H1 (cell line): Measurements from ENCODE around the gene CIC. TPM values are rescaled to one million over a fixed set of nuclear protein-coding genes. Genes with fewer than 3 reads are reported as not detected.
A peak's percentile ranks its signal among the peaks of the same experiment; 100 is the strongest.

ENCODE experiments used
- CTCF ChIA-PET: fragments of 300-600 bp; sonication (Branson Sonifier 250); formaldehyde crosslinking; loops from one replicate; lab custom pipeline; 2021; ENCODE audit not compliant: partially characterized antibody; lab: Charles Lee
- POLR2A ChIA-PET: fragments of 300-600 bp; sonication (Branson Sonifier 250); formaldehyde crosslinking; loops from one replicate; lab custom pipeline; 2021; ENCODE audit warnings: inconsistent platforms; ENCODE audit not compliant: partially characterized antibody; lab: Charles Lee
- DNase-seq, 2 experiments: peaks; one replicate each; pipeline versions ENCODE4 v3.0.0 to v3.0.0-alpha.2; 2010 to 2022; ENCODE audit warnings: low spot score in 2 of 2, low read depth in 1 of 2, mixed read lengths in 1 of 2
- FAIRE-seq: peaks from 2 replicates; lab custom pipeline; 2011; peaks lifted over from hg19 to GRCh38; lab: Jason Lieb, UNC
- H2AFZ ChIP-seq: 2 replicates; pipeline ENCODE4 v1.8.1; 2012; ENCODE audit warnings: low read length, inconsistent platforms
- H2AK5ac ChIP-seq: 2 replicates; pipeline ENCODE4 v1.6.1; 2013; ENCODE audit warnings: low read depth, low read length
- H2BK120ac ChIP-seq: replicated peaks from 2 replicates; pipeline ENCODE3; 2013; ENCODE audit warnings: low read depth, low read length, inconsistent platforms
- H2BK12ac ChIP-seq: 2 replicates; pipeline ENCODE4 v1.6.1; 2013; ENCODE audit warnings: low read depth, low read length
- H2BK15ac ChIP-seq: 2 replicates; pipeline ENCODE4 v1.6.1; 2013; ENCODE audit warnings: low read length
- H2BK20ac ChIP-seq: 2 replicates; pipeline ENCODE4 v1.6.1; 2013; ENCODE audit warnings: low read length
- H2BK5ac ChIP-seq: 2 replicates; pipeline ENCODE4 v1.6.1; 2013; ENCODE audit warnings: low read depth, low read length
- H3K14ac ChIP-seq: 2 replicates; pipeline ENCODE4 v1.6.1; 2013; ENCODE audit warnings: inconsistent platforms; ENCODE audit not compliant: insufficient read length
- H3K18ac ChIP-seq: 2 replicates; pipeline ENCODE4 v1.6.1; 2013; ENCODE audit warnings: low read length; ENCODE audit errors: extremely low read depth
- H3K23ac ChIP-seq: 2 replicates; pipeline ENCODE4 v1.6.1; 2013; ENCODE audit warnings: inconsistent platforms; ENCODE audit not compliant: insufficient read length
- H3K23me2 ChIP-seq: 2 replicates; pipeline ENCODE4 v1.6.1; 2013; ENCODE audit warnings: low read depth, low read length
- H3K27ac ChIP-seq: 2 replicates; pipeline ENCODE4 v1.6.1; 2011; ENCODE audit warnings: low read depth, low read length, inconsistent platforms
- H3K27me3 ChIP-seq, 4 experiments: replicated peaks in 1 of 4; 1 replicate in 1 of 4; 2 replicates in 3 of 4; pipeline versions ENCODE4 v1.6.1 to v1.8.1; 2011 to 2013; ENCODE audit warnings: low read length in 3 of 4, mild to moderate bottlenecking in 3 of 4, inconsistent platforms in 2 of 4, mixed read lengths in 2 of 4, moderate library complexity in 1 of 4; ENCODE audit not compliant: control insufficient read depth in 3 of 4, insufficient read depth in 3 of 4; ENCODE audit errors: extremely low read depth in 1 of 4
- H3K36me3 ChIP-seq, 4 experiments: 2 replicates each; pipeline versions ENCODE4 v1.6.1 to v1.8.1; 2011 to 2013; ENCODE audit warnings: mild to moderate bottlenecking in 4 of 4, low read length in 3 of 4, moderate library complexity in 2 of 4, control low read depth in 1 of 4, inconsistent platforms in 1 of 4; ENCODE audit not compliant: insufficient read depth in 4 of 4, control insufficient read depth in 2 of 4
- H3K4ac ChIP-seq: replicated peaks from 2 replicates; pipeline ENCODE3; 2013; ENCODE audit warnings: low read length, low read depth, mixed read lengths, inconsistent platforms; ENCODE audit not compliant: insufficient read length
- H3K4me1 ChIP-seq, 4 experiments: replicated peaks in 1 of 4; 1 replicate in 1 of 4; 2 replicates in 3 of 4; pipeline versions ENCODE4 v1.6.1 to v1.8.1; 2011 to 2013; ENCODE audit warnings: low read length in 3 of 4, inconsistent platforms in 2 of 4, mixed read lengths in 1 of 4; ENCODE audit not compliant: insufficient read depth in 4 of 4, control insufficient read depth in 3 of 4
- H3K4me2 ChIP-seq, 2 experiments: 2 replicates each; pipeline versions ENCODE4 v1.6.1 to v1.8.1; 2011 to 2013; ENCODE audit warnings: low read depth in 2 of 2, low read length in 2 of 2, control low read depth in 1 of 2, inconsistent platforms in 1 of 2, mild to moderate bottlenecking in 1 of 2; ENCODE audit not compliant: insufficient read depth in 1 of 2
- H3K4me3 ChIP-seq, 4 experiments: fragments of 200-600, 300-600 bp in 1 of 4; sonication (generic), shearing (Covaris generic), sonication (Bioruptor Twin) in 1 of 4; 2 replicates each; pipeline versions ENCODE4 v1.5.1 to v1.8.1; 2011 to 2016; ENCODE audit warnings: low read length in 4 of 4, low read depth in 3 of 4, control low read depth in 2 of 4, inconsistent platforms in 2 of 4, mild to moderate bottlenecking in 2 of 4, mixed read lengths in 1 of 4, moderate library complexity in 1 of 4; ENCODE audit not compliant: insufficient read depth in 2 of 4; ENCODE audit errors: extremely low read depth in 1 of 4
- H3K56ac ChIP-seq: replicated peaks from 2 replicates; pipeline ENCODE3; 2013; ENCODE audit warnings: low read depth, mild to moderate bottlenecking, mixed read lengths, low read length, inconsistent platforms; ENCODE audit not compliant: insufficient read length
- H3K79me1 ChIP-seq: 2 replicates; pipeline ENCODE4 v1.6.1; 2013; ENCODE audit warnings: low read depth, low read length, control low read depth
- H3K79me2 ChIP-seq, 2 experiments: 2 replicates each; pipeline versions ENCODE4 v1.6.1 to v1.8.1; 2012 to 2013; ENCODE audit warnings: low read length in 2 of 2, mild to moderate bottlenecking in 2 of 2, inconsistent platforms in 1 of 2; ENCODE audit not compliant: insufficient read depth in 2 of 2, control insufficient read depth in 1 of 2
- H3K9ac ChIP-seq, 4 experiments: replicated peaks in 1 of 4; 1 replicate in 1 of 4; 2 replicates in 3 of 4; pipeline versions ENCODE4 v1.6.1 to v1.8.1; 2011 to 2013; ENCODE audit warnings: low read depth in 3 of 4, low read length in 3 of 4, control low read depth in 2 of 4, mild to moderate bottlenecking in 2 of 4, moderate library complexity in 2 of 4, inconsistent platforms in 1 of 4; ENCODE audit errors: extremely low read depth in 1 of 4
- H3K9me3 ChIP-seq, 2 experiments: 2 replicates each; pipeline versions ENCODE4 v1.6.1 to v1.8.1; 2012 to 2013; ENCODE audit warnings: mild to moderate bottlenecking in 2 of 2, moderate library complexity in 2 of 2, control low read depth in 1 of 2, inconsistent platforms in 1 of 2, low read depth in 1 of 2, low read length in 1 of 2, mixed read lengths in 1 of 2; ENCODE audit not compliant: insufficient read depth in 2 of 2
- H4K20me1 ChIP-seq, 2 experiments: replicated peaks in 1 of 2; 2 replicates each; pipeline versions ENCODE3 to v1.8.1; 2011 to 2013; ENCODE audit warnings: inconsistent platforms in 2 of 2, low read length in 2 of 2, mild to moderate bottlenecking in 1 of 2; ENCODE audit not compliant: insufficient read depth in 2 of 2, control insufficient read depth in 1 of 2
- H4K5ac ChIP-seq: 2 replicates; pipeline ENCODE4 v1.6.1; 2013; ENCODE audit warnings: low read length, low read depth, mixed read lengths, inconsistent platforms; ENCODE audit not compliant: insufficient read length
- H4K8ac ChIP-seq: 2 replicates; pipeline ENCODE4 v1.8.0; 2013; ENCODE audit warnings: mild to moderate bottlenecking, moderate library complexity, low read length, inconsistent platforms; ENCODE audit not compliant: insufficient read depth; ENCODE audit errors: extremely low read depth
- H4K91ac ChIP-seq: replicated peaks from 2 replicates; pipeline ENCODE3; 2013; ENCODE audit warnings: low read length, mixed read lengths, inconsistent platforms; ENCODE audit not compliant: insufficient read length
- BACH1 ChIP-seq: IDR thresholded peaks from 2 replicates; pipeline ENCODE4 v1.6.1; 2012; ENCODE audit warnings: low read length, improper control_type of control experiment
- BRCA1 ChIP-seq: IDR thresholded peaks from 2 replicates; pipeline ENCODE4 v1.6.1; 2012; ENCODE audit warnings: low read depth, low read length, improper control_type of control experiment
- CBX8 ChIP-seq: fragments of 300-800, 300-1000 bp; sonication (generic); IDR thresholded peaks from 2 replicates; pipeline ENCODE4 v1.7.1; 2016; ENCODE audit warnings: low read depth, low read length, borderline replicate concordance
- EGR1 ChIP-seq: IDR thresholded peaks from 2 replicates; pipeline ENCODE4 v1.6.1; 2011; ENCODE audit warnings: low read depth, low read length, borderline replicate concordance
- GABPA ChIP-seq: IDR thresholded peaks from 2 replicates; pipeline ENCODE4 v1.6.1; 2011; ENCODE audit warnings: mild to moderate bottlenecking, low read length, moderate library complexity, borderline replicate concordance; ENCODE audit not compliant: insufficient read depth
- JUN ChIP-seq: IDR thresholded peaks from 2 replicates; pipeline ENCODE4 v1.6.1; 2011; ENCODE audit warnings: low read depth, mild to moderate bottlenecking, improper control_type of control experiment, low read length
- KDM5A ChIP-seq: fragments of 200-600 bp; IDR thresholded peaks from 2 replicates; pipeline ENCODE4 v1.7.1; 2012; ENCODE audit warnings: mild to moderate bottlenecking, low read length, inconsistent platforms, mixed read lengths
- MAFK ChIP-seq: IDR thresholded peaks from 2 replicates; pipeline ENCODE4 v1.6.1; 2012; ENCODE audit warnings: low read depth, mild to moderate bottlenecking, improper control_type of control experiment, low read length
- POLR2A ChIP-seq, 2 experiments: IDR thresholded peaks; 1 replicate in 1 of 2; 2 replicates in 1 of 2; pipeline ENCODE4 v1.6.1; 2011; ENCODE audit warnings: low read depth in 2 of 2, low read length in 2 of 2, mild to moderate bottlenecking in 2 of 2; ENCODE audit errors: control extremely low read depth in 1 of 2
- RNF2 ChIP-seq: fragments of 200-900, 300-1000 bp; sonication (generic); IDR thresholded peaks from 2 replicates; pipeline ENCODE4 v1.7.1; 2016; ENCODE audit warnings: borderline replicate concordance, low read depth, mild to moderate bottlenecking, antibody characterized with exemption, low read length; ENCODE audit not compliant: poor library complexity, severe bottlenecking; ENCODE audit errors: missing control alignments
- SAP30 ChIP-seq: fragments of 300-600 bp; sonication (generic); IDR thresholded peaks from 2 replicates; pipeline ENCODE4 v1.7.1; 2012; ENCODE audit warnings: low read length, moderate library complexity, mild to moderate bottlenecking, inconsistent platforms; ENCODE audit not compliant: insufficient read depth, insufficient replicate concordance
- SIN3A ChIP-seq, 2 experiments: IDR thresholded peaks in 1 of 2; conservative IDR thresholded peaks in 1 of 2; 2 replicates each; pipeline ENCODE4 v1.6.1; 2011 to 2012; ENCODE audit warnings: low read length in 2 of 2, improper control_type of control experiment in 1 of 2, low read depth in 1 of 2, mild to moderate bottlenecking in 1 of 2
- SIRT6 ChIP-seq: IDR thresholded peaks from one replicate; pipeline ENCODE4 v1.7.1; 2012; ENCODE audit warnings: low read length, inconsistent platforms
- SIX5 ChIP-seq: IDR thresholded peaks from 2 replicates; pipeline ENCODE4 v1.6.1; 2011; ENCODE audit warnings: mild to moderate bottlenecking, low read depth, low read length
- TEAD4 ChIP-seq: IDR thresholded peaks from 2 replicates; pipeline ENCODE4 v1.6.1; 2012; ENCODE audit warnings: low read depth, low read length, inconsistent platforms, mixed read lengths
- WGBS, 2 experiments: shearing (Covaris generic) in 1 of 2; methylation state at CpG; one replicate each; pipeline versions ENCODE4 v1.1.6 to v1.1.7; 2013 to 2015; ENCODE audit warnings: low lambda C conversion rate in 2 of 2, mixed read lengths in 2 of 2, inconsistent platforms in 1 of 2, low coverage in 1 of 2, missing lambda C conversion rate in 1 of 2; ENCODE audit not compliant: insufficient replicate concordance in 2 of 2, insufficient coverage in 1 of 2, insufficient read length in 1 of 2; ENCODE audit errors: extremely low coverage in 1 of 2, missing lambda C conversion rate in 1 of 2; 5-methylcytosine and 5-hydroxymethylcytosine counted together
- polyA plus RNA-seq, 7 experiments: library from polyadenylated mRNA; depleted of rRNA in 3 of 7; stranded (reverse) in 5 of 7; unstranded in 2 of 7; fragments of >200 nt in 5 of 7; fragments of 200-250 nt in 2 of 7; gene quantifications; 1 replicate in 5 of 7; 2 replicates in 1 of 7; 4 replicates in 1 of 7; pipeline versions ENCODE4 v1.2.1 to v1.2.3, GENCODE V29; 2011 to 2013; ENCODE audit warnings: missing spikeins in 2 of 7, mixed read lengths in 2 of 7
- total RNA-seq: library from RNA; stranded (reverse); fragmentation: NEBNext Ultra II Directional; extraction: Animal tissue kit (Norgen Biotek cat#: 25700); gene quantifications from 2 replicates; pipeline ENCODE4 v1.2.1, GENCODE V29; 2021

CIC gene
- total and polyA plus RNA-seq, 2 of the 8 experiments (the other 6 are each of a cell fraction or from before 2014, with no cell fraction given), result 13.2 to 43.6 TPM

DNA sequence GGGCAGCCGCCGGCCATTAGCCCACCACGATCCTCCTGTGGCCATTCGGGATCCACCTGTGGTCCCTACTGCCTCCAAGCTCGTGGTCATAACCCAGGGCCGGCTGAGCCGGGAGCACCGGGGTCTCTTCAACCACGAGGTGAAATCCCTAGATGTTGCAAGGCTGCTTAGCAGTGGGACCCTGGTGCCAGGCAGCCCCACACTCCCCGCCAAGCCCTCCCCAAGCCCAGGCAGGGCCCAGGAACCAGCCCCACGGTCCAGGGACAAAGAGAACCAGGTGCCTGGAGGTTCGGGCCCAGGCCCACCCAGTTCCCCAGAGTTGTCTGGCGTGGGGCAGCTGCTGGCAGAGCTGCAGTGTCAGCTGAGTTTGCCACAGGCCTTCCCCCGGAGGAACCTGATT lies 40.6 kb downstream of the CIC start:
- Histone ChIP-seq H3K23ac (no peak overlapping the region), H3K4ac (no peak overlapping the region), H3K4me1 (peaks cover 0 to 8% (median 2%) of the 10 kb centered on the region in 4 experiments; a peak in 1 of 7 replicates), H4K8ac (no peak overlapping the region), H3K36me3 (no peaks in the 10 kb centered on the region), H3K9ac (no peak overlapping the region), H3K9me3 (no peaks in the 10 kb centered on the region), H2BK15ac (0 out of 2 replicates have a peak overlapping the region, but pooled peaks have one; percentile 53), H3K14ac (no peak overlapping the region), H3K27ac (no peak overlapping the region), H2BK12ac (no peak overlapping the region), H4K91ac (no peak overlapping the region), H3K23me2 (peaks cover 6% of the 10 kb centered on the region; the same call in 1 of the 2 replicates), H4K5ac (no peak overlapping the region), H3K56ac (no peak overlapping the region), H3K27me3 (peaks cover 0 to 15% (median 8%) of the 10 kb centered on the region in 4 experiments; a peak in 5 of 7 replicates), H3K79me2 (no peaks in the 10 kb centered on the region), H2AFZ (no peak overlapping the region), H3K79me1 (no peaks in the 10 kb centered on the region), H2BK5ac (no peak overlapping the region), H2BK120ac (no peak overlapping the region), H3K4me3 (no peak overlapping the region), H3K4me2 (no peak overlapping the region), H3K18ac (no peak overlapping the region), H2AK5ac (no peak overlapping the region), H2BK20ac (no peak overlapping the region), H4K20me1 (no peaks in the 10 kb centered on the region)
- DNase-seq (no peak), FAIRE-seq (no peak)
- 94% methylated on average over 14 of the region's 14 CpGs; no CpG with 5 or more reads in 1 of the 2 experiments for WGBS, 2 experiments
- CTCF ChIA-PET, result interaction anchor here (3.8 kb wide), 1 partner anchor 15 kb away, joined by 21 read pairs; no protein-coding TSS in a partner anchor
- POLR2A ChIA-PET, result interaction anchor here (0.7 to 1.7 kb wide), 2 partner anchors 20 to 27 kb away, joined by 3 read pairs; no protein-coding TSS in a partner anchor
- TF ChIP-seq KDM5A (no peak), SIX5 (no peak), POLR2A (IDR thresholded peaks at IDR 0.05; ENCODE audit: control extremely low read depth in 1 of 2, low read depth in 2 of 2, low read length in 2 of 2) (no peak), EGR1 (no peak), JUN (no peak), TEAD4 (no peak), SAP30 (no peak), CBX8 (no peak), BRCA1 (no peak), BACH1 (no peak), SIN3A (conservative IDR thresholded peaks at IDR 0.05 in 1 of 2, IDR thresholded peaks at IDR 0.05 in 1 of 2; ENCODE audit: low read depth in 1 of 2, low read length in 2 of 2) (no peak), MAFK (no peak), GABPA (no peak), SIRT6 (no peak), RNF2 (no peak)
